ENCODE data around the gene PLXNA4.
"Not testable (repeated sequence)": the region's sequence is repeated elsewhere in the genome, so short reads cannot be mapped to it uniquely, and the experiment has no call there.

- TF ChIP-seq EZH2 (IDR thresholded peaks at IDR 0.05; ENCODE audit: low read depth, unreplicated experiment); EZH2phosphoT487 (IDR thresholded peaks at IDR 0.05; ENCODE audit: unreplicated experiment); CTCF (conservative IDR thresholded peaks at IDR 0.05; ENCODE audit: low read depth in 2 of 2); REST (IDR thresholded peaks at IDR 0.05; ENCODE audit: unreplicated experiment); ZNF331 (CRISPR knock-in tag; IDR thresholded peaks at IDR 0.05; ENCODE audit: low read depth); POLR2AphosphoS5 (IDR thresholded peaks at IDR 0.05; ENCODE audit: low read depth); CREB1 (CRISPR knock-in tag; IDR thresholded peaks at IDR 0.05; ENCODE audit: low read depth); JUNB (IDR thresholded peaks at IDR 0.05; ENCODE audit: unreplicated experiment); ZNF462 (CRISPR knock-in tag; IDR thresholded peaks at IDR 0.05): not testable (repeated sequence)
Measured at GRCh38 chr7:132178402-132179079, 397.7 kb downstream of the PLXNA4 start.

Measured in GM23338 (cell line).